ENCODE measurements around the gene ADAMTS14.

Gene ADAMTS14

DNA sequence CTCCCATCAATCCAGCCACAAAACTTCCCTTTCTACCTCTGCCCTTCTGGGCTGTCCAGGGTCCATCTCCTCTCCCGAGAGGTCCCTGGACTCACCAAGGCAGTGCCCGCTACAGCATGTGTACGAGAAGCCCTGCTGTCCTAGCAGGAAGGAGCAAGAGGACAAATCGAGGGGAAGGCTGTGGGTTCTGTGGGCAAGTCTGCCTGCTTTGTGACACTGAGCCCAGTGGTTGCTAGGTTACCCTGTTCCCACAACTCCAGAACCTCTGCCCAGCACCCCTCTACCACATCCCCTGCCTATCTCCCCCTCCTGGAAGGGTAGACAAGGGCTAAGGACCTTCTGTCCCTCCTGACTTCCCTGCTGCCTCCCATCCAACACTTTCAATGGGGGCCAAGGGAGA lies 112.9 kb downstream of the ADAMTS14 start, which contains the start of gene TBATA:
TSS of gene TBATA (minus strand) at position 188 of the 400 bp plus-strand sequence. CDS start 1,998 bp downstream, outside the sequence.
- no peak within 1 kb of the TSS for H3K4me3 ChIP-seq (ENCODE audit: low read depth, low read length)

GRCh38 chr10:70786799-70787415 lies 114.6 kb downstream of the ADAMTS14 start:
- no peak for TF ChIP-seq CTCF (IDR thresholded peaks at IDR 0.05; ENCODE audit: borderline replicate concordance, insufficient read depth, low read depth, low read length)
- H3K4me3 ChIP-seq (ENCODE audit: low read depth, low read length): no peak overlapping the region

More for the DNA sequence above, 112.9 kb downstream of the ADAMTS14 start, which contains the start of gene TBATA:
- TF ChIP-seq CTCF (IDR thresholded peaks at IDR 0.05; ENCODE audit: borderline replicate concordance, insufficient read depth, low read depth, low read length): no peak

GRCh38 chr10:70791386-70792039 lies 119.2 kb downstream of the ADAMTS14 start:
- H3K4me3 ChIP-seq (ENCODE audit: low read depth, low read length): no peak overlapping the region
- TF ChIP-seq CTCF (IDR thresholded peaks at IDR 0.05; ENCODE audit: borderline replicate concordance, insufficient read depth, low read depth, low read length): no peak

DNA sequence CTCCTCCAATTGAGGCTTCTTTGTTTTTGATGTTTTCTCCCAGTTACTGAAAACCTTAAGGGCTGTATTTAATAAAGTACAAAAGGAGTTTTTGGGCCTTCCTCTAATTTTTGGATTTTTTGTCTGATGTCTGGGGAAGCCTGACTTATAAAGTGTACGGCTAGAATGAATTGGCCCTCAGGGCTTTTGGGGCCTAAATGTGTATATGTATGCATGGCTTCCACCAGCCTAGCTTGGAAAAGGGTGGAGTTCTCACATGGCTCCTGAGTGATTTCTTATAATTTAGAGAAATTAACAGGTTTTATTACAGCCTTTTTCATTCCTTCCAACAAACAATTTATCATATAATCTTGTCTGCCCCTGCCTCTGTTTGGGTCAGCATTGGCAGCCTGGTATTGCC lies 123.3 kb downstream of the ADAMTS14 start:
- TF ChIP-seq CTCF (IDR thresholded peaks at IDR 0.05; ENCODE audit: borderline replicate concordance, insufficient read depth, low read depth, low read length): no peak
- H3K4me3 ChIP-seq (ENCODE audit: low read depth, low read length): no peak overlapping the region

DNA sequence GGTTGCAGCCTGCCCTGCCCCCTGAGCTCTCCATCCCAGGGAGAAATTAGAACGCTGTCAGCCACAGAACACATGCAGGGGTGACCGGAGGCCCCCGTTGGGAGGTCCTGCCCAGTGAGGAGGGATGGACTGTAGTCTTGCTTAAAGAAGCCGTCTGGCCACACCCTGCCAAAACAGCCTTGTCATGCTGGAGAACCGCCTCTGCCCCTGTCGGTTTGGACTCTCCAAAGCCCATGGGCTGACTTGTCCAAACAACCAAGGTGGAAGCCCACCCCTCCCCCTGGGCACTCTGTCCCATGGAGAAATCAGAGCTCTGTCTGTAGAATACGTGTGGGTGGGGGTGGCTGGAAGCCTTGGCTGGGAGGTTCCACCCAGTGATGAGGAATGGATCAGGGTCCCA lies 125.5 kb downstream of the ADAMTS14 start:
- H3K4me3 ChIP-seq (ENCODE audit: low read depth, low read length): no peak overlapping the region
- no peak for TF ChIP-seq CTCF (IDR thresholded peaks at IDR 0.05; ENCODE audit: borderline replicate concordance, insufficient read depth, low read depth, low read length)

DNA sequence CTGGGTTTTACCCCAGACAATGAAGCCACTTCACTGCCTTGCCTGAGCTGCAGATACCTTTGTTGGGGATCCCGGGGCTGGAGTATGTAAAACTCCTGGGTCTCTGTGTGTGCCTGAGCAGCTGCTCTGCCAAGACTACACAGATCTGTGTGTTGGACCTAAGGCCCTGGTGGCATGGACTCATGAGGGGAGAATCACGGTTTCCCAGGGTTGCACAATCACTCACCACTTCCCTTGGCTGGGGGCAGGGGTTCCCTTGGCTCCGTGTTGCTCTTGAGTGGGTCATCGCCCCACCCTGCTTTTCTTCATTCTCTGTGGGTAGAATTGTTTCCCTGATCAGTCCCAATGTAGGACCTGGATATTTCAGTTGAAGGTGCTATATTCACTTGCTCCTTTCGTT lies 126.8 kb downstream of the ADAMTS14 start:
- no peak for TF ChIP-seq CTCF (IDR thresholded peaks at IDR 0.05; ENCODE audit: borderline replicate concordance, insufficient read depth, low read depth, low read length)
- H3K4me3 ChIP-seq (ENCODE audit: low read depth, low read length): no peak overlapping the region

- H3K4me3 ChIP-seq (ENCODE audit: low read depth, low read length): no peak overlapping the region
- TF ChIP-seq CTCF (IDR thresholded peaks at IDR 0.05; ENCODE audit: borderline replicate concordance, insufficient read depth, low read depth, low read length): no peak
These were observed 129.5 kb downstream of the ADAMTS14 start for GRCh38 chr10:70801854-70802253.

Data from GM12875 (cell line).